Cardiac septum (tissue), 1 donor: ENCODE results near the gene ENDOV. TPM values are rescaled to one million over a fixed set of nuclear protein-coding genes. Genes with fewer than 3 reads are reported as not detected.

ENCODE experiments used
- microRNA-seq: library from miRNA; unstranded; fragments of <30 nt; microRNA quantifications from one replicate; pipeline ENCODE4 v1.2.0, GENCODE V29; 2020
- total RNA-seq: library from RNA; stranded (reverse); fragmentation: NEBNext Ultra II Directional; extraction: Animal tissue kit (Norgen Biotek cat#: 25700); gene quantifications from one replicate; pipeline ENCODE4 v1.2.1, GENCODE V29; 2021
- donor health status: DM: no; HTN: no; CAD: no.

Gene ENDOV
- total RNA-seq, 1 donor from 2014 or later: 12.8 TPM

Small RNA genes lying within 50 kb of the gene (microRNA-seq; reads per million reads assigned to microRNA genes)
- gene MIR4730: not detected

Other genes starting within 250 kb of the ENDOV start
- not detected for gene CARD14, start 245.1 kb upstream of the ENDOV start, total RNA-seq
- gene SGSH, start 194.8 kb upstream of the ENDOV start, total RNA-seq: 21.4 TPM
- 8.3 TPM for gene SLC26A11, start 194.7 kb upstream of the ENDOV start, total RNA-seq
- gene RNF213, start 154.3 kb upstream of the ENDOV start, total RNA-seq: 46.4 TPM
- gene NPTX1, start 61.4 kb downstream of the ENDOV start, total RNA-seq: 0.62 TPM
- 32.3 TPM for gene RPTOR, start 129.7 kb downstream of the ENDOV start, total RNA-seq